Activated CD4-positive, alpha-beta T cell treated with anti-CD3 and anti-CD28 coated beads for 4 hours (primary cell): ENCODE results near the gene UBXN6.

Source experiments
- DNase-seq, 2 donors: peaks; one replicate each; pipeline ENCODE4 v3.0.0-alpha.2; 2020

The UBXN6 gene, protein sequence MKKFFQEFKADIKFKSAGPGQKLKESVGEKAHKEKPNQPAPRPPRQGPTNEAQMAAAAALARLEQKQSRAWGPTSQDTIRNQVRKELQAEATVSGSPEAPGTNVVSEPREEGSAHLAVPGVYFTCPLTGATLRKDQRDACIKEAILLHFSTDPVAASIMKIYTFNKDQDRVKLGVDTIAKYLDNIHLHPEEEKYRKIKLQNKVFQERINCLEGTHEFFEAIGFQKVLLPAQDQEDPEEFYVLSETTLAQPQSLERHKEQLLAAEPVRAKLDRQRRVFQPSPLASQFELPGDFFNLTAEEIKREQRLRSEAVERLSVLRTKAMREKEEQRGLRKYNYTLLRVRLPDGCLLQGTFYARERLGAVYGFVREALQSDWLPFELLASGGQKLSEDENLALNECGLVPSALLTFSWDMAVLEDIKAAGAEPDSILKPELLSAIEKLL

DNA sequence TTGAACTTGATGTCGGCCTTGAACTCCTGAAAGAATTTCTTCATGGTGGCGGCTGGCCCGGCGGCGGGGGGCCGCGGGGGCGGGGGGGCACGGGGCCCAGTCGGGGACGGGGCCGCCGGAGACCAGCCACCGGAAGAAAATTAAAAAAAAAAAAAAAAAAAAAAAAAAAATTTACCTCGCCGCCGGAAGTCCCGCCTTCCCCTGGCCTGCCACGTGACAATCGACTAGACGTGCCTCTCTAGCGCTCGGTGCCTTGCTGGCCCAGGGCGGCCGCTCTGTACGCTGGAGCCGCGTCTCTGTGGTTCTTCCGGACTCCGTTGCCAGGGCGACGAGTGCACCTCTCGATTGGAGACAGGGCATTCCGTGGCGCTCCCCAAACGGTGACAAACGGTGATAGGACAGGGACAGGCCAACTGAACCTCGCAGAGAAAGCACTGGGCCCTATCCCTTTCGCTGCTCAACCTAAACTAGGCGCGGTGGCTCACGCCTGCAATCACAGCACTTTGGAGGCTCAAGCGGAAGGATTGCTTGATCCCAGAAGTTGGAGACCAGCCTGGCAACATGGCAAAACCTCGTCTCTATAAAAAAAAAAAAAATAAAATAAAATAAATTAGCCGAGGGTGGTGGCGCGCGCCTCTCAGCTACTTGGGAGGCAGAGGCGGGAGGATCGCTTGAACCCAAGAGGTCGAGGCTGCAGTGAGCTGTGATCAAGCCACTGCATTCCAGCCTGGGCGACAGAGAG is at the start of gene UBXN6:
Gene UBXN6, minus strand, starts transcription at position 141 of the 742 bp plus-strand sequence. Its CDS starts 97 bp downstream, at position 44.
- peak; percentile 98 for DNase-seq

DNA sequence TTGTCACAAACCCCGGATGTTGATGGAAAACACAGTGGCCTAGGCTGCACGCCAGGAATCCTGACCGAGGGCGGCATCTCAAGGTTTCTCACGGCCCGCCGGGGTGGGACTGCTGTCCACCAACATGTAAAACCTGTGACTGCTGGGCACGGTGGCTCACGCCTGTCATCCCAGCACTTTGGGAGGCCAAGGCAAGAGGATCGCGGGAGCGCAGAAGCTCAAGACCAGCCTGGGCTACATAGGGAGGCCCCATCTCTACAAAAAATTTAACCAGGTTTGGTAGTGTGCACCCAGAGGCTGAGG is 49.5 kb upstream of the UBXN6 start:
- DNase-seq: no peak

DNA sequence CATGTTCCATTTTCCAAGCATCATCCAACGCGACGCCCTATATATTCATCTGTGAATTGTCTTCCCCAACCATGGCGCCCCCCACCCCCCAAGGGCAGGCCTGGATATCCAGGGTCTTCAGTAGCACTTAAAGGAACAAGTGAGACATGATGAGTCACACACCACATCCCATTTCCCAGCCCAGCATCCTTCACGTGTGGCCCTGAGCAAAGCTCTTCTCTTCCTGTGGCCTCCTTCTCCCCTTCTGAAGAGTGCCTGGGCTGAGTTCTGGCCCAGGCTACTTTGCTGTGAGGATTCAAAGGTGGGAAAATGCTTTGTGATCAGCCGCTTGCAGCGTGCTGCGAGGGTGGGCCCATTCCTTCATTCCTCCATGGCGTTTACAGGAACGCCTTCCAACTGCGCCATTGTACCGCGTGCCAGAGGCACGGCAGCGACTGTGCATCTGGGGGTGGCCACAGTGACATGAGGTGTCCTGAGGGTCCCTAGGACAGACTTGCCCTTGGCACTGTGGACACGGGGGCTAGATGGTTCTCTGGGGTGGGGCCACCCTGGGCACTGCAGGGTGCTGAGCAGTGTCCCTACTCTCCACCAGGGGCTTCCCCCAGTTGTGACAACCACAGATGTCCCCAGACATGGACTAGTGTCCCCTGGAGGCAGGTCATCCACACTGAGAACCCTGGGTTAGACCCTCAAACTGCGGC is 49.0 kb upstream of the UBXN6 start:
- no peak for DNase-seq

DNA sequence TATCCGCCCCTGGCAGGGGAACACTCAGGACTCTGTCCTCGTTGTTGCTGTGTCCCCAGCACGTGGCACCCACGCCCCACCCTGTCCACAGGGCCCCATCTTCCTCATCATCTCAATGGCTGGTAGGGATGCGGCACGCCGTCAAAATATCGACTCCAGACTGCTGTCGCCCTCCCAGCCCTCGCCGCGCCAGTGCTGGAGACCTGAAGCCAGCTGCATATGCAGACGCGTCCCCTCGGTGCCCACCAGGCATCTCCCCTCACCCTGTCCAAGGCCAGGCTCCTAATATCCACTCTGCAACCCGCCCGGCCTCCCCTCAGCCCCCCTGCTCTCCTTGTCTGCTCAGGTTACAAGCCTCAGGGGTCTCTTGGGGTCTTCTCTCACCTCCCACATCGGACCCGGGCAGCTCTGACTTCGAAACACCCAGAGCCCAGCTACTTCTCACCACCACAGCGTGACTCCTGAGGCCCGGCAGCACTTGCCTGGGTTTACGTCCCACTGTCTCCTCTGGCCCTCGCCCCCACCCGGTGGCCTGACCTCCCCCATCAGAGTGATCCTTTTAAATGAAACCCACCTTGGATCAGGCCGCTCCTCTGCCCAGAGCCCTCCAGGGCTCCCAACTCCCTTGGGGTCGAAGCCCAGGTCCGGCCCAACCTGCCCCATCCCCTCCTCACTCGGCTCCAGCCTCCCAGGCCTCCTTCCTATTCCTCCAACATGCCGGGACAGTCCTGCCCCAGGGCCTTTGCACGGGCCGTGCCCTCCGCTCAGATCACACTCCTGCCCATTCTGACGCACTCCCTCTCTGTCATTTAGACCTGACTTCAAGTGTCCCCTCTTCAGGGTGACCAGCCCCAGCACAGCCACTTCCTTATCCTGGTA is 48.2 kb upstream of the UBXN6 start:
- DNase-seq: no peak

DNA sequence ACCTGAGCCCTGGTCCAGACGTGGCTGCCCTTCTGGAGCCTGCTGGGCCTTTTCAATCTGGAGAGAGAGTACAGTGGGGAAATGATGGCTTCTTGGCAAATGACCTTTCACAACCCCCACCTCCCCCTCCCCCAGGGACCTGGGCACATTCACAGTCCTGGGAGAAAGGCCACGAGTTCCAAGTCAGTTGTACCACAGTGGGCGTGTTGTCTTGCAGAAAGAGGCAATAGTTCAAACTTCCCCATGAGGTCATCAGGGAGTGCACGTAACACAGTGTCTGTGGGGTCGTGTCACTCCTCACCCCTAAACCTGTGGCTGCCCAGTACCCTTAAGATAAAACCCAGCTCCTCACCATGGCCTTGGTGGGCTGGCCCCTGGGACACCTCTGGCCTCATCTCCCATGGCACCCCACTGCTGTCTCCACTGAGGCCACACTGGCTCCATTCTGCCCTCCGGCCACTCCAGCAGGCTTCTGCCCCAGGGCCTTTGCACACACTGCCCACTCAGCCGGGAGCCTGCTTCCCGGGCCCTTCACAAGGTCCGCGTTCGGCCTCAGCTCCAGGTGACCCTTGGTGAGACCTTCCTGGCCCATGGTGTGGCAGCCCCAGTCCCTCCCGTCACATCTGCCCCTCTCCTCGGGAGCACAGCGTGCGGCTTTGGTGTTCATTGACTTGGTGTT is 47.4 kb upstream of the UBXN6 start:
- no peak for DNase-seq

DNA sequence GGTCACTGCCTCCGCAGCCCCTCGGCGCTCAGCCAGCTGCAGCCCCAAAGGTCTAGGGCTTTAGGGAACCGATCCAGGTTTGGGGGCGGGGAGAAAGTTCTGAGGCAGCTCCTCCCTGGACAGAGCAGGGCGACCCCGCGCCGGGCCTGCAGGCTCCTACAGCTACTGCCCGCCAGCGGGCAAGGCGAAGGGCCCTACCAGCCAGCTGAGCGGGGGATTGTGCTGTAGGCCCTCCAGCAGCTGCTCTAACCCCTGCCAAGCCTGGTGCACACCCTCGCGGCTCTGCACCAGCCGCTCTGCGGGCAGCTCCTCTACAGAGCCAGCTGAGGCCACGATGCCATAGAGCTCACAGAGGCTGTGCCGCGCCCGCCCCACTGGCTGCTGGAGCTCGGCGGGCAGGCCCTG is 46.7 kb upstream of the UBXN6 start:
- DNase-seq: no peak

DNA sequence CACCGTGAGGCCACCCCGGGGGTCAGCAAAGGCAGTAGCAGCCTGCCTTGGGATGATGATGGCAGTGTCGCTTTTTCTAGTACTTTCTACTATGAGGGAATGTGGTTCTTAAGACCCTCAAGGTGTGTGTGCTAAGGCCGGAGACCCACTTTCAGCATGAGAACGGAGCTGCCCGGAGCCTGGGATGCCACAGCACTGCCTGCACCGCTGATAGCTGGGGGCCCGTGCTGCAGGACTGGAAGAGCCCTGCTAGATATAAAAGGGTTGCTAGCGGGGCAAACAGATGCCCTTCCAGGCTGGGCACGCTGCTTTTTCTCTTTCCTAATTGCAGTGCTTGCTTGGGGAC is 46.2 kb upstream of the UBXN6 start:
- no peak for DNase-seq

DNA sequence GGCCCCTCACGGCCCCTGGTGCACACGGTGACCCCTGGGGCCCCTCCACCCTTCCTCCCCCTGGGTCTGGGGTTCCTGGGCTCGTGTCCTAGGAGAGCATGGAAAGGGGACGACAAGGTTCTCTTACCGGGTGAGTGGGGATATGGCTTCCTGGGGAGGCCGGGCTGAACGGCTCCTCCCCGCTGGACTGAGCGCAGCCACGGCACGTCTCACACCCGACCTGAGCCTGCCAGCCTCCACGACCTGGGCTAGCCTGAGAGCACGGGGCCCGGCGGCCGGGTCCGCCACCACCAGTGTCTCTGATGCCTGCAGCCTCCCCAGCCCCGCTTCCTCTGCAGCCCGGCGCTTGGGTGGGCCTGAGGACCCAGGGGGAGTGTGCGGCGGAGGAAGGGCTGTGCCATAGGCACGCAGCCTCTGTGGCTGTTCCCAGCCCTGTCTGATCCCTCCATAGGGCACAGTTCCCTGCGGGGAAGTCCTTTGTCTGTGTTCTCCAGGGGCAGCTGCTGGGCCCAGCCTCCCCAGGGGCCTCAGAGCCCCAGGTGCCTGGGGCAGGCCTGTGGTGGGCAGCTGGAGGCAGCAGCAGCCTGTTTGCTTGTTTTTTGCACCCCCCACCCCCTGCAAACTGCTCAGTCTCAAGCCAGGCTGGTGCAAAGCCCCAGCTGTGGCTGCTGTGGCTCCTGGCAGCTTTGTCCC is 45.7 kb upstream of the UBXN6 start:
- no peak for DNase-seq

DNA sequence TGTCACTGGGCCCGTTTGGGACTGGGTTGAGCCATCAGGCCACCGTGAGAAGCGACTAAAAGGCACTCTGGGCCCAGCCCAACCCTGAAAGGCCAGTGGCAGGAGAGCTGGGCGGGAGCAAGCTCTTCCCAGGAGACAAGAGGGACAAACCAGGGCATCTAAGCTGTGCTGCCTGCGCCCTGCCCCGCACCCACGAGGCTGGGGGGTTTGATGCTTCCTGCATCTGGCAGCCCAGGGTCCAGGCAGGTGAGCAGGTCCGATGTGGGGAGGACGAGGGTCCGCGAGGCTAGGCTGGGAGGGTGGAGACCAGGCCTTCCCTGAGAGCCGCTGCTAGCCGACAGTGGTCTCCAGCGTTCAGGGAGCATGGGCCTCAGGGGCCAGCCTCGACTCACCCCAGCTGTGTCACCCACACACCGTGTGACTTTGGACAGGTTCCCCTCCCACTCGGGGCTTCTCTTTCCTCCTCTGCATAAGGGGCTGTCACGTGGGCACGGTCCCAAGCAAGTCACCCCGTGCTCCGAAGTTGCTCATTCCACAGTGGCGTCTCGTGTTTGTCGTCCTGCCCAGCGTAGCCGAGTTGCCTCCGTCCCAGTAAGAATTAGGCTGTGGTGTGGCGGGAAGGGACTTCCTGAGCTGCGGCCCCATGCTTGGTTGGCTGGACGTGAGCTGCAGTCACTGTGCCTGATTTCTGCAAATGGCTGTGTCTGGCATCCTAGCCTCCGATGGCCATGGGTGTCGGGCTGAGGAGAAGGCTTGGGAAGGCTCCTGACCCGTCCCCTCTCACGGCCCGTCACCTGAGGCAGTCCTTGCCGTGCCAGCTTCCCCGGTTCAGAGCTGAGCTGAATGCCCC is 44.9 kb upstream of the UBXN6 start:
- no peak for DNase-seq

DNA sequence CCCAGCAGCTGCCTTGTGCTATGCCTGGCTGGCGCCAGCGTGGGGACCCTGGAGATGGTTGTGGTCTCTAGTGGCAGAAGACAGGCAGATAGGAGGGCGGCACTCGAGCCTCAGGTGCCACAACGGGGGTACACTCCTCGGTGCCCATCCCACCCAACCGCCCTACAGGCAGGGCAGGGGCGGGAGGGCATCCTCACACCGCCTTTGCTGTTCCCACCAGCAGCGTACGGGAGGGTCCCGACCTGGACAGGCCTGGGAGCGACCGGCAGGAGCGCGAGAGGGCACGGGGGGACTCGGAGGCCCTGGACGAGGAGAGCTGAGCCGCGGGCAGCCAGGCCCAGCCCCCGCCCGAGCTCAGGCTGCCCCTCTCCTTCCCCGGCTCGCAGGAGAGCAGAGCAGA is 44.1 kb upstream of the UBXN6 start:
- no peak for DNase-seq

DNA sequence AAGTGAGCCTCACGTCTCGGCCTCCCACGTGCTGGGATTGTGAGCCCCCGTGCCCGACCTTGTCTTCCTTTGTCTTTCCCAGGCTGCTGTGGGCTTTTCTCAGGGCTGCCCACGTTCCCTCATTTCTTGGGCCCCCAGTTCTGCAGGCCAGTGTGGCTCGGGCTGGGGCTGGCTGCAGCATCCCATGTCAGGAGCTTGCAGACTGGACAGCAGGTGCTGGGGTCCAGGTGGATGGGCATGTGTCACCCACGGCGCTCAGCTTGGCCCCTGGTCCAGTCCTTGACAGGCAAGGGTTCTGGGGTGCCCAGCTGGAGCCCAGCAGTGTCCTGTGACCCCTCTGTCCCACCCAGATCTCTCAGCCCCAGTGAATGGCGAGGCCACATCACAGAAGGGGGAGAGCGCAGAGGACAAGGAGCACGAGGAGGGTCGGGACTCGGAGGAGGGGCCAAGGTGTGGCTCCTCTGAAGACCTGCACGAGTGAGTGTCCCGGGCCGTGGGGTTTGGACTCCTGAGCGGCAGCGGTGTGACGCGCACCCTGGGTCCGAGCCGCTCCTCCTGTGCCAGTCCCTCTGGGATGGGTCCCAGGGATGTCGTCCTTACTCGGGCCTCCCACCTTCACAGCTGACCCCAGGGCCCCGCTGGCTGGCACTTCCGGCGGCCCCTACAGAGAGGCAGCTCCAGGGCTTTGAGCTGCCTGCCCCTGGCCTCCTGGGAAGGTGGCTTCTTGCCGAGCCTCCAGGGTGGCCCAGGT is 43.4 kb upstream of the UBXN6 start:
- DNase-seq: no peak

DNA sequence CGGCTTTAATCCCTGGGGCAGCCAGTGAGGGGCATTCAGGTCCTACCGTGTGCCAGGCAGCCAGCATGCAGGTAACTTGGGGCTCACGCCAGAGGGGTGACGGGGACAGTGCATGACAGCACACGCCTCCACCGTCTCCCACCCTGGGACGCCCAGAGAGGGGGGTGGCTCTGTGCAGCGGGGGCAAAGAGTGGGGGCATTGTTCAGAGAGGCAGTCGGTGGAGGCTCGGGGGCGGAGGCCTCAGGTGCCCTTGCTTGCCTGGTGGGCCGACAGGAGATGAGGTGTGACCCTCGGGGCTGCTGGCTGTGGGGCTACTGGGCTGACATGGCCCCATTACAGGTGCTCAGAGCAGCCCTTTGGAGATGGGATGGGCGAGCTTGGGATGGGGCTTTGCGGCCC is 42.3 kb upstream of the UBXN6 start:
- no peak for DNase-seq

DNA sequence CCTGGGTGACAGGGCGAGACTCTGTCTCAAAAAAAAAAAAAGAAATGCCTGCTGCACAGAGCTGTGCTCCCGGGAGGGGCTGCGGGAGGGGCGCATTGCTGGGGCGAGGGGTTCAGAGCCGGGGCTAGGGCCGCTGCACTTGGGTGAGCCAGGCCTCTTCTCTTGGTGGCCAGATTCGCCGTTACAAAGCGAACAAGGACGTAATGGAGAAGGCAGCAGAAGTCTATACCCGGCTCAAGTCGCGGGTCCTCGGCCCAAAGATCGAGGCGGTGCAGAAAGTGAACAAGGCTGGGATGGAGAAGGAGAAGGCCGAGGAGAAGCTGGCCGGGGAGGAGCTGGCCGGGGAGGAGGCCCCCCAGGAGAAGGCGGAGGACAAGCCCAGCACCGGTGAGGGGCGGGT is 41.7 kb upstream of the UBXN6 start:
- no peak for DNase-seq

DNA sequence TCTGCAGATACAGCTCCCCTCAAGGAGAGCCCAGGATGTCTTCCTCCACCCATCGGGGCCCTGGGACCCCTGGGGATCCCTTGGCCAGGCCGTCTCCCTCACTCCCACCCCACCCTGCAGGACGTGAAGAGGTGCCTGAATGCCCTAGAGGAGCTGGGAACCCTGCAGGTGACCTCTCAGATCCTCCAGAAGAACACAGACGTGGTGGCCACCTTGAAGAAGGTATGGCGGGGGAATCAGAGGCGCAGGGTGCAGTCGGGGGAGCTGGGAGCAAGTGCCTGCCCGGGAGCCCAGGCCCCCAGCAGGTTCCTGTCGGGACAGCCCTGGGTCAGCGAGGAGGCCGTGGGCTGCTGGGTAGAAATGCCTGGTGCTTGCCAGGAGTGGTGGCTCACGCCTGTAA is 41.1 kb upstream of the UBXN6 start:
- no peak for DNase-seq

DNA sequence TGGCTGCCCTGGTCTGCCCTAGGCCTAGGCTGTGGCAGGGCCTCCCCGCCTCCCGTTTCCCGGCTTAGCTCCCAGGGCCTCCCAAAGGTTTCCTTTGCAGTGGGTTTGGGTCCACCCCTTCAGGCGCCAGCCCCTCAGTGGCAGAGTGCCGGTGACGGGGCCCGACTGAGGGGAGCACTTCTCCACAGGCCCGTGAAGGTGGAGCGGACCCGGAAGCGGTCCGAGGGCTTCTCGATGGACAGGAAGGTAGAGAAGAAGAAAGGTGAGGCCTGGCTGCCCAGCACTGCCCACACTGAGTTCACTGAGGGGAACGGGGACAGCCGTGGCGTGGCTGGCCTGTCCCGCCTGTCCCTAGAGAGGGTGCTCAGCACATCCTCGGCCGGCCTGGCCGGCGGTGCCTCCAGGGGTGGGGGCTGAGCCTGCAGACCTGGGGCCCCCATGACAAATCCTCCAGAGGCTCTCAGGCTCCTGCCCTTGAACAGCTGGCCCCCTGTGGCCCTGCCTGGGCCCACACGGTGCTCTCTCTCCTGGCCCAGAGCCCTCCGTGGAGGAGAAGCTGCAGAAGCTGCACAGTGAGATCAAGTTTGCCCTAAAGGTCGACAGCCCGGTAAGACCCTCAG is 40.3 kb upstream of the UBXN6 start:
- DNase-seq: no peak

DNA sequence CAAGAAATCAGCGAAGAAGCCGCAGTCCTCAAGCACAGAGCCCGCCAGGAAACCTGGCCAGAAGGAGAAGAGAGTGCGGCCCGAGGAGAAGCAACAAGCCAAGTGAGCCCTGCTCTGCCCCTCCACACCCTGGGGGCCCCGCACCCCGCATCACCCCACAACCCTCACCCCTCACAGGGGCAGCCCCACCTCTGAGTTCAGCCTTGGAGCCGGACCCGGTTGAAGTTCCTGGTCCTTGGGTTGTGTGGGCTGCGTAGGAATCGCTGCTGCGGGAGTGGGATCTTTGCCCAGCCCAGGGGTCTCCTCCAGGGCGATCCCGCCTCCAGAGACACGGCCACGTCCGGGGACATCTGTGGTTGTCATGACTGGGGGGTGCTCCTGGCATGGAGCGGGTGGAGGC is 38.7 kb upstream of the UBXN6 start:
- no peak for DNase-seq

DNA sequence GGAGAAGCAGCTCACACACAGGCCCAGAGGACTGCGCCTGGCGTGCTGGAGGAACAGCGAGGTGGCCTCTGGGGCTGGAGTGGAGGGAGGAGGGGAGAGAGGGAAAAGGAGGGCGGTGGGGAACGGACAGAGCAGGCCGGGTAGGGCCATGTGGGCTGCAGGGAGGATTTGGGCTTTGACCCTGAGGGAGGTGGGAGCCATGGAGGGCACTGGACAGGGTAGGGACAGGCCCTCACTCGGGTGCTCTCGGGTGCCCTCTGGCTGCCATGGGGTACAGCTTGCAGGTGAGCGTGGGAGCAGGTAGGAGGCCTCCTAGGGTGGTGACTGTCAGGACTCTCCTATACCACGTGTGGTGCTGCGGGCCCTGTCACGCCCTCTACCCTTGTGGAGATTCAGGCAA is 37.9 kb upstream of the UBXN6 start:
- DNase-seq: no peak

DNA sequence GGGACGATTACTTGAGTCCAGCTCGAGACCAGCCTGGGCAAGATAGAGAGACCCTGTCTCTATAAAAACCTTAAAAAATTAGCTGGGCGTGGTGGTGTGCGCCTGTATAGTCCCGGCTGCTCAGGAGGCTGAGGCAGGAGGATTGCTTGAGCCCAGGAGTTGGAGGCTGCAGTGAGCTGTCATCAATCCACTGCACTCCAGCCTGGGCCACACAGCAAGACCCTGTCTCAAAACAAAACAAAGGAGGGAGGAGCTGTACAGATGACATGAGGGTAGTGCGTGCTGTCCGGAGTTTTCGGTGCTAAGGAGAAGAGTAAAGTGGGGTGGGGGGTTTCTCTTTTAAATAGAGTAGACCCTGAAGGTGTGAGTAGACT is 37.1 kb upstream of the UBXN6 start:
- DNase-seq: no peak

DNA sequence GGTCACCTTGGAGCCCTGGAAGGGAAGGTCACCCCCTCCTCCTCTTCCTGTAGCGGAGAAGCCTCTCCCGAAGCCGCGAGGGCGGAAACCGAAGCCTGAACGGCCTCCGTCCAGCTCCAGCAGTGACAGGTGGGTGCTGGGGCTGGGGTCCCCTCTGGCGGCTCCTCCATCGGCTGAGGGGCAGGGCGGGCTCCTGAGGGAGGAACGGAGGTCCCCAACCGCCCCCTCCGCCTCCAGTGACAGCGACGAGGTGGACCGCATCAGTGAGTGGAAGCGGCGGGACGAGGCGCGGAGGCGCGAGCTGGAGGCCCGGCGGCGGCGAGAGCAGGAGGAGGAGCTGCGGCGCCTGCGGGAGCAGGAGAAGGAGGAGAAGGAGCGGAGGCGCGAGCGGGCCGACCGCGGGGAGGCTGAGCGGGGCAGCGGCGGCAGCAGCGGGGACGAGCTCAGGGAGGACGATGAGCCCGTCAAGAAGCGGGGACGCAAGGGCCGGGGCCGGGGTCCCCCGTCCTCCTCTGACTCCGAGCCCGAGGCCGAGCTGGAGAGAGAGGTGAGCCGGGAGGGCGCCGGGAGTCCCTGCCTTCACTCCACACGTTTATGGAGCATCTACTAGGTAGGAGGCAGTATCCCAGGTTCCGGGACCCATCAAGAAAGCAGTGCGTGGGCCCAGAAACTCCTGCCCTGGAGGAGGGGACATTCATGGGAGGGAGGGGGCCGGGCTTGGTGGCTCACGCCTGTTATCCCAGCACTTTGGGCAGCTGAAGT is 36.5 kb upstream of the UBXN6 start:
- DNase-seq: no peak
